EL (cell line): ENCODE data around the gene CFAP206.

ENCODE experiments used
- DNase-seq: peaks from one replicate; pipeline ENCODE4 v3.0.0-alpha.2; 2016

CFAP206 gene

GRCh38 chr6:87407901-87408720 lies at the start of gene CFAP206:
CFAP206 (plus strand) TSS chr6:87407972; CDS start chr6:87409840, 1,868 bp downstream.
- peak; percentile 84 for DNase-seq

GRCh38 chr6:87364602-87365252 lies 43.0 kb upstream of the CFAP206 start:
- DNase-seq = no peak

- DNase-seq = peak; percentile 34
Observed at GRCh38 chr6:87366072-87366827, 41.5 kb upstream of the CFAP206 start.

- no peak for DNase-seq
Observed at GRCh38 chr6:87366899-87367298, 40.9 kb upstream of the CFAP206 start.

- DNase-seq = no peak
Observed at GRCh38 chr6:87373377-87373776, 34.4 kb upstream of the CFAP206 start.

GRCh38 chr6:87375315-87375714 lies 32.5 kb upstream of the CFAP206 start:
- DNase-seq = no peak

- no peak for DNase-seq
Observed at GRCh38 chr6:87376643-87377042, 31.1 kb upstream of the CFAP206 start.

- DNase-seq = no peak
Observed at GRCh38 chr6:87378947-87379346, 28.8 kb upstream of the CFAP206 start.

GRCh38 chr6:87382861-87383260 lies 24.9 kb upstream of the CFAP206 start:
- no peak for DNase-seq

GRCh38 chr6:87384038-87384437 lies 23.7 kb upstream of the CFAP206 start:
- no peak for DNase-seq

GRCh38 chr6:87384449-87384848 lies 23.3 kb upstream of the CFAP206 start:
- no peak for DNase-seq

GRCh38 chr6:87391334-87391733 lies 16.4 kb upstream of the CFAP206 start:
- peak; percentile 51 for DNase-seq

GRCh38 chr6:87393026-87393622 lies 14.6 kb upstream of the CFAP206 start:
- peak; percentile 60 for DNase-seq

GRCh38 chr6:87395431-87395830 lies 12.3 kb upstream of the CFAP206 start:
- no peak for DNase-seq

GRCh38 chr6:87396595-87397392 lies 11.0 kb upstream of the CFAP206 start:
- no peak for DNase-seq

- DNase-seq = no peak
Observed at GRCh38 chr6:87397656-87398055, 10.1 kb upstream of the CFAP206 start.

- DNase-seq = no peak
Observed at GRCh38 chr6:87401832-87402231, 5.9 kb upstream of the CFAP206 start.

- DNase-seq = peak; percentile 57
Observed at GRCh38 chr6:87407561-87407900, 241 bp upstream of the CFAP206 start.

- no peak for DNase-seq
Observed at GRCh38 chr6:87408721-87409155, 966 bp downstream of the CFAP206 start.

- DNase-seq = no peak
Observed at GRCh38 chr6:87419266-87419665, 11.5 kb downstream of the CFAP206 start.

- DNase-seq = no peak
Observed at GRCh38 chr6:87420360-87420759, 12.6 kb downstream of the CFAP206 start.

GRCh38 chr6:87421576-87421975 lies 13.8 kb downstream of the CFAP206 start:
- no peak for DNase-seq
